Measurements from ENCODE around the gene KCNIP1. TPM values are rescaled to one million over a fixed set of nuclear protein-coding genes. Genes with fewer than 3 reads are reported as not detected.

KCNIP1 gene
- total RNA-seq, 4 donors from 2014 or later: 0.94 to 1.6 (median 1.1) TPM; not detected in 1

- 61 to 81% methylated on average over 3 to 7 of the region's 8 CpGs for WGBS, 2 donors (ENCODE audit: low coverage in 1 of 2)
- no peak overlapping the region for H3K4me3 ChIP-seq
- no peak for TF ChIP-seq POLR2AphosphoS5 (IDR thresholded peaks at IDR 0.05)
- no peak for TF ChIP-seq CTCF (IDR thresholded peaks at IDR 0.05)
- no peak for TF ChIP-seq POLR2A (IDR thresholded peaks at IDR 0.05)
- TF ChIP-seq EP300 (IDR thresholded peaks at IDR 0.05): no peak
Observed at GRCh38 chr5:170508660-170509347, 5.0 kb downstream of the KCNIP1 start.

DNA sequence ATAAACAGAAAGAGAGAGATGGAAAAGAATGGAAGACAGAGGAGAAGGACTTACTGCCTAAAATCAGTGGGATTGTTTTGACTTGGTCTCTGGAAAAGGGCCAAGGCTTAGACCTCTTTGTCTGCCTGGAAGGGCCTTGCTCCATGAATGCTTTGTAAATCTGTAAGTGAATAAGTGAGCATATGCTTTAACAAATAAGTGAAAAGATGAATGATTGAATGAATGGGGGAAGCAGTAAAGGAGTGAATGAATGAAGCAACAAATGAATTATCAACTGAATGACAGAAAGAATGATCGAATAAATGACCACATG is 5.5 kb downstream of the KCNIP1 start:
- Histone ChIP-seq H3K9me3 (no peaks in the 10 kb centered on the region), H3K4me1 (peaks cover 0 to 3% (median 0%) of the 10 kb centered on the region in 3 donors), H3K4me3 (no peak overlapping the region), H3K27me3 (peaks cover 16% of the 10 kb centered on the region), H3K36me3 (no peaks in the 10 kb centered on the region), H3K27ac (no peak overlapping the region)
- TF ChIP-seq CTCF (IDR thresholded peaks at IDR 0.05): no peak
- TF ChIP-seq EP300 (IDR thresholded peaks at IDR 0.05): no peak
- no peak for TF ChIP-seq POLR2AphosphoS5 (IDR thresholded peaks at IDR 0.05)
- no peak for TF ChIP-seq POLR2A (IDR thresholded peaks at IDR 0.05)
- ATAC-seq: no peak
- 83 to 100% methylated on average over 1 of the region's 1 CpG for WGBS, 2 donors (ENCODE audit: low coverage in 1 of 2)

More at GRCh38 chr5:170508660-170509347, 5.0 kb downstream of the KCNIP1 start:
- no peaks in the 10 kb centered on the region for H3K36me3 ChIP-seq
- H3K27ac ChIP-seq: no peak overlapping the region
- H3K9me3 ChIP-seq: no peaks in the 10 kb centered on the region
- H3K27me3 ChIP-seq: peaks cover 21% of the 10 kb centered on the region
- H3K4me1 ChIP-seq: peaks cover 0 to 8% (median 0%) of the 10 kb centered on the region in 3 donors
- no peak for ATAC-seq

DNA sequence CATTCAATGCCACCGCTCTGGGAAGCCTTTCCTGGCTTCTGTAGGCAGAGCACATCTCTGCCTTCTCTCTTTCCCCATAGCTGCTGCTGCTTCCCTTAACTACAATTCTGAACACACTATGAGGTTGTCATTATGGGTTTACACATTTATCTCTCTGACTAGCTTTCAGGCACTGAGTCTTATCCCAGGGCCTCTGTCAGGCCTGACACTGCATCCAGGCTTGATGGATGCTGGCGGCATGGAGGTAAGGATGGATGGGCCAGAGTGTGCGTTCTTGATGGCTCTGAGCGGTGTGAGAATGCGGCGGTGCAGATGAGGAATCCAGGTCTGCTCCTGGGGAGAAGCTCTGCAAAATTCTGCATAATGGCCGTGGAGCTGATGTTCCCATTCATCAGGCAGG is 6.3 kb downstream of the KCNIP1 start:
- Histone ChIP-seq H3K9me3 (no peaks in the 10 kb centered on the region), H3K36me3 (no peaks in the 10 kb centered on the region), H3K27me3 (peaks cover 9% of the 10 kb centered on the region), H3K4me1 (no peaks in the 10 kb centered on the region), H3K27ac (no peak overlapping the region), H3K4me3 (no peak overlapping the region)
- TF ChIP-seq POLR2AphosphoS5 (IDR thresholded peaks at IDR 0.05) (no peak), EP300 (IDR thresholded peaks at IDR 0.05) (no peak), POLR2A (IDR thresholded peaks at IDR 0.05) (no peak)
- 74 to 94% methylated on average over 2 of the region's 7 CpGs for WGBS, 2 donors (ENCODE audit: low coverage in 1 of 2)
- ATAC-seq: no peak

GRCh38 chr5:170510559-170510958 is 6.7 kb downstream of the KCNIP1 start:
- H3K4me3 ChIP-seq: no peak overlapping the region
- no peaks in the 10 kb centered on the region for H3K36me3 ChIP-seq
- no peaks in the 10 kb centered on the region for H3K9me3 ChIP-seq
- no peaks in the 10 kb centered on the region for H3K4me1 ChIP-seq
- ATAC-seq: no peak
- TF ChIP-seq POLR2A (IDR thresholded peaks at IDR 0.05) (no peak), CTCF (IDR thresholded peaks at IDR 0.05) (no peak), POLR2AphosphoS5 (IDR thresholded peaks at IDR 0.05) (no peak)
- H3K27ac ChIP-seq: no peak overlapping the region
- H3K27me3 ChIP-seq: peaks cover 6% of the 10 kb centered on the region
- 87% methylated on average over 5 of the region's 5 CpGs; no CpG with 5 or more reads in 1 of the 2 donors for WGBS, 2 donors (ENCODE audit: low coverage in 1 of 2)

DNA sequence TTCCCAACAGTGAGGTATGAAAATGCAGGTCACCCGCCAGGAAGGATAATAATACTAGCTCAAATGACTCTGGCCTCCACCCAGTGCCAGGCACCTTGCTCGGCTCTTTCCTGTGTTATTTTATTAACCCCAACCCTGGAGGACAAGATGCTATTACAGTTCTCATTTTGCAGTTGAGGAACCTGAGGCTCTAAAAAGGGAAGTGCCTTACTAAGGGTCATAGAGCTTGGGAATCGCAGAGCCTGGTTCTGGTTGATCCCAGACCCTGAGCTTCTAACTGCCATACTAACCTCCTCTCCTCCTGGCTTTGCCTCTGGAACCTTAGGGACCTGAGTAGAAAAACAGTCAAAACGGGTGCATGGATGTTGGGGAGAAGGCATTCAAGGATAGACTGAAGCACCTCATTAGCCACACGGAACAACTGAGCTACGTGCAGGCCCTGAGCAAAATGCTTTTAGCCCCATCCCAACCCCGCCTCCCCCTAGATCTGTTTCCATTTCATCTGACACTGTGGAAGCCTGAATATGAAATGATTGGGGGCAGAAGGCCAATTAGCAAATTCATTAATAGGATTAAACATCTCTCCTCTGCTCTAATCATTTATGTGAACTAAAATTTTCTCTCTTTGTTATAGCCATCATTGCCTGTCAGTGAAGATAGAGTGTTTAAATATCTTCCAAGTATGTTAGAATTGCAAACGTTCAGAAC is 7.9 kb downstream of the KCNIP1 start:
- H3K27ac ChIP-seq: no peak overlapping the region
- H3K4me3 ChIP-seq: no peak overlapping the region
- ATAC-seq: no peak
- no peaks in the 10 kb centered on the region for H3K36me3 ChIP-seq
- H3K9me3 ChIP-seq: no peaks in the 10 kb centered on the region
- no peak for TF ChIP-seq EP300 (IDR thresholded peaks at IDR 0.05)
- WGBS, 2 donors (ENCODE audit: low coverage in 1 of 2): 73 to 100% methylated on average over 1 to 6 of the region's 8 CpGs
- H3K27me3 ChIP-seq: no peaks in the 10 kb centered on the region
- H3K4me1 ChIP-seq: no peaks in the 10 kb centered on the region

All from gastroesophageal sphincter (tissue), 4 donors.